ENCODE data around the gene SULT1E1.

The SULT1E1 gene

GRCh38 chr4:69800599-69800998 is 59.3 kb downstream of the SULT1E1 start:
- H3K79me2 ChIP-seq (ENCODE audit: low read length): no peaks in the 10 kb centered on the region
- H3K4me2 ChIP-seq (ENCODE audit: low read depth, low read length): no peak overlapping the region
- H3F3A ChIP-seq (ENCODE audit: insufficient read depth, low read length): no peaks in the 10 kb centered on the region
- no peak for TF ChIP-seq CTCF (IDR thresholded peaks at IDR 0.05; ENCODE audit: low read length)
- no peak for TF ChIP-seq EZH2phosphoT487 (IDR thresholded peaks at IDR 0.05; ENCODE audit: low read length)
- TF ChIP-seq EZH2 (optimal IDR thresholded peaks at IDR 0.05; ENCODE audit: low read depth, low read length): no peak
- H3K9ac ChIP-seq (ENCODE audit: low read length): no peak overlapping the region
- H3K36me3 ChIP-seq (replicated peaks; ENCODE audit: insufficient read depth, low read length): no peaks in the 10 kb centered on the region
- H3K27me3 ChIP-seq (replicated peaks; ENCODE audit: insufficient read depth, low read length): no peaks in the 10 kb centered on the region
- H2AFZ ChIP-seq (ENCODE audit: low read length): no peak overlapping the region
- no peaks in the 10 kb centered on the region for H3K9me3 ChIP-seq (replicated peaks; ENCODE audit: insufficient read depth, low read length)
- H3K4me1 ChIP-seq (ENCODE audit: low read length): no peaks in the 10 kb centered on the region
- H3K4me3 ChIP-seq (ENCODE audit: low read length): no peak overlapping the region
- DNase-seq: no peak
- no peaks in the 10 kb centered on the region for H3K9me2 ChIP-seq (replicated peaks; ENCODE audit: insufficient read depth, low read length)
- no peak overlapping the region for H3K27ac ChIP-seq (ENCODE audit: low read length)
- no peaks in the 10 kb centered on the region for H4K20me1 ChIP-seq (ENCODE audit: insufficient read depth, low read length)

- Histone ChIP-seq H2AFZ (ENCODE audit: low read length) (no peak overlapping the region), H3K27ac (ENCODE audit: low read length) (no peak overlapping the region), H3K4me3 (ENCODE audit: low read length) (no peak overlapping the region), H3F3A (ENCODE audit: insufficient read depth, low read length) (no peaks in the 10 kb centered on the region), H3K9me2 (replicated peaks; ENCODE audit: insufficient read depth, low read length) (no peaks in the 10 kb centered on the region), H3K4me1 (ENCODE audit: low read length) (no peaks in the 10 kb centered on the region), H3K9me3 (replicated peaks; ENCODE audit: insufficient read depth, low read length) (no peaks in the 10 kb centered on the region), H4K20me1 (ENCODE audit: insufficient read depth, low read length) (no peaks in the 10 kb centered on the region), H3K27me3 (replicated peaks; ENCODE audit: insufficient read depth, low read length) (no peaks in the 10 kb centered on the region), H3K9ac (ENCODE audit: low read length) (no peak overlapping the region), H3K79me2 (ENCODE audit: low read length) (no peaks in the 10 kb centered on the region), H3K4me2 (ENCODE audit: low read depth, low read length) (no peak overlapping the region), H3K36me3 (replicated peaks; ENCODE audit: insufficient read depth, low read length) (no peaks in the 10 kb centered on the region)
- TF ChIP-seq EZH2phosphoT487 (IDR thresholded peaks at IDR 0.05; ENCODE audit: low read length): no peak
- no peak for TF ChIP-seq CTCF (IDR thresholded peaks at IDR 0.05; ENCODE audit: low read length)
- TF ChIP-seq EZH2 (optimal IDR thresholded peaks at IDR 0.05; ENCODE audit: low read depth, low read length): no peak
- no peak for DNase-seq
Measured at GRCh38 chr4:69799337-69799736, 60.6 kb downstream of the SULT1E1 start.

GRCh38 chr4:69793732-69794131 is 66.2 kb downstream of the SULT1E1 start:
- Histone ChIP-seq H3K4me3 (ENCODE audit: low read length) (no peak overlapping the region), H3K36me3 (replicated peaks; ENCODE audit: insufficient read depth, low read length) (no peaks in the 10 kb centered on the region), H3K9ac (ENCODE audit: low read length) (no peak overlapping the region), H3K4me2 (ENCODE audit: low read depth, low read length) (no peak overlapping the region), H3K79me2 (ENCODE audit: low read length) (no peaks in the 10 kb centered on the region), H2AFZ (ENCODE audit: low read length) (no peak overlapping the region), H3K9me2 (replicated peaks; ENCODE audit: insufficient read depth, low read length) (no peaks in the 10 kb centered on the region), H3K27ac (ENCODE audit: low read length) (no peak overlapping the region), H3K9me3 (replicated peaks; ENCODE audit: insufficient read depth, low read length) (no peaks in the 10 kb centered on the region), H3K4me1 (ENCODE audit: low read length) (no peaks in the 10 kb centered on the region), H3K27me3 (replicated peaks; ENCODE audit: insufficient read depth, low read length) (no peaks in the 10 kb centered on the region), H3F3A (ENCODE audit: insufficient read depth, low read length) (no peaks in the 10 kb centered on the region), H4K20me1 (ENCODE audit: insufficient read depth, low read length) (no peaks in the 10 kb centered on the region)
- DNase-seq: no peak
- no peak for TF ChIP-seq EZH2phosphoT487 (IDR thresholded peaks at IDR 0.05; ENCODE audit: low read length)
- TF ChIP-seq CTCF (IDR thresholded peaks at IDR 0.05; ENCODE audit: low read length): no peak
- TF ChIP-seq EZH2 (optimal IDR thresholded peaks at IDR 0.05; ENCODE audit: low read depth, low read length): no peak
